NCI-H2196 treated with DMSO at 0.1 percent for 48 hours (cell line): ENCODE results near the gene WDR45B.
"Not testable (repeated sequence)": the region's sequence is repeated elsewhere in the genome, so short reads cannot be mapped to it uniquely, and the experiment has no call there.

Experiments used
- DNase-seq: peaks from one replicate; lab custom pipeline; 2025; ENCODE audit not compliant: unreplicated experiment; lab: John Stamatoyannopoulos, UW

The WDR45B gene

GRCh38 chr17:82658331-82658730, 10.1 kb upstream of the WDR45B start:
- no peak for DNase-seq

GRCh38 chr17:82657926-82658325, 9.7 kb upstream of the WDR45B start:
- no peak for DNase-seq

GRCh38 chr17:82656266-82656665, 8.0 kb upstream of the WDR45B start:
- no peak for DNase-seq

DNA sequence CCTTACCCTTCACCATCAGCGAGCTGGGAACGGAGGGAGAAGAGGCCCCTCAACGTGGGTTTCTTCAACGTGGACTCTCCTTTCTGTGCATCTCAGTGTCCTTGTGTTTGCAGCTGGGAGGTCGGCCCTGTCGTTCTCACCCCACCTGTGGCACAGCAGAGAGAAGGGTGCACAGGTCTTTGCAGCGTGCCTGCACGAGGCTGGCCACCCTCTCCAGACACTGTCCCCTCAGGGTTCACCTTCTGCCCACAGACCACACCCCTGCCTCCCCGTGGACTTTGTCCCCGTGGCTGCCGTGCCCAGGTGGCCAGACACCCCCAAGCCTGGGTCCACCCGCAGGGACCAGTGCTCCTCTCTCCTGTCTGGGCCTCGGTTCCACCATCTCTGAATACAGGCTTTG, 7.3 kb upstream of the WDR45B start:
- no peak for DNase-seq

DNA sequence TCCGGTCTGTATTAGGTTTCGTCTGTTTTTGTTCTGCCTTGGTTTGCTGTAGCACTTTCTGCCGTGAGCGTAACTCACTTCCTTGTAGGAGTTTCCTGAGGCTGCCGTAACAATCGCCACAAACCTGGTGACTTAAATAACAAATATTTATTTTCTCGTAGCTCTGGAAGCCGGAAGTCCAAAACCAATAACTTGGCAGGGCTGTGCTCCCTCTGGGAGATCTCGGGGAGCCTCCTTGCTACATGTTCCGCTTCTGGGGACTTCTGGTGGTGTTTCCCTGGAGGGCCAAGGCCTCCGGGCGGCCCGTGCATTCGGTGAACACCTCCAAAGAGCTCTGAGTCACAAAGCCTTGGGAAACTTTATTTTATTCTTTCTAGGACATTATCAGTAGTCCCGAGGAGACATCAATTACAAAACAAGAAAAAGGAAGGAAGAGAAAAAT, 6.8 kb upstream of the WDR45B start:
- no peak for DNase-seq

DNA sequence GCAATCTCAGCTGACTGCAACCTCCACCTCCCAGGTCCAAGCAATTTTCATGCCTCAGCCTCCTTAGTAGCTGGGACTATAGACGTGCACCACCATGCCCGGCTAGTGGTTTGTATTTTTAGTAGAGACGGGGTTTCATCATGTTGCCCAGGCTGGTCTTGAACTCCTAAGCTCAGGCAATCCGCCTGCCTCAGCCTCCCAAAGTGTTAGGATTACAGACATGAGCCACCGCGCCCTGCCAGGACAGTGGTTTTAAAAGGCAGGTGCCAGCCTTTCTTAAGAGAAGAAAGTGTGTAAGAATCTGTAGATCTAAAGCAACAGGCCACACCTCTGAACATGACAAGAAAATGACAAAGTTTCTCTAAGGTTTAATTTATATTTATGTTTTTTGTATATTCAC, 6.4 kb upstream of the WDR45B start:
- not testable (repeated sequence) for DNase-seq

GRCh38 chr17:82653651-82654528, 5.6 kb upstream of the WDR45B start:
- no peak for DNase-seq

- DNase-seq: no peak
Observed at GRCh38 chr17:82650723-82651122, 2.5 kb upstream of the WDR45B start.

- no peak for DNase-seq
Observed at GRCh38 chr17:82649501-82650261, 1.4 kb upstream of the WDR45B start.

GRCh38 chr17:82648742-82649331, 593 bp upstream of the WDR45B start:
- peak; percentile 41 for DNase-seq

- DNase-seq: no peak
Observed at GRCh38 chr17:82647593-82648164, 565 bp downstream of the WDR45B start.

DNA sequence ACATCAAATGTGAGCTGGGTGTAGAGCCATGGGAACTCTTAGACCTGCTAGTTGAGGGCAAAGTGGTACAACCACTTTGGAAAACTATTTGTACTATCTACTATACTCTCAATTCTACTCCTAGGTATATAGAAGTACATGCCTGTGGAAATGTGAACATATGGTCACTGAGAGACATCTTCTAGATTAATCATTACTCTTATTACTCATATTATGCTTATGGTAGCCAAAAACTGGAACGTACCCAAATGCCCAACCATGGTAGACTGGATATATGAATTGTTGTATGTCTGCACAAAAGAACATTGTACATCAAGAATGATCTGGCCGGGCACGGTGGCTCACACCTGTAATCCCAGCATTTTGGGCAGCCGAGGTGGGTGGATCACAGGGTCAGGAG, 2.7 kb downstream of the WDR45B start:
- DNase-seq: no peak

DNA sequence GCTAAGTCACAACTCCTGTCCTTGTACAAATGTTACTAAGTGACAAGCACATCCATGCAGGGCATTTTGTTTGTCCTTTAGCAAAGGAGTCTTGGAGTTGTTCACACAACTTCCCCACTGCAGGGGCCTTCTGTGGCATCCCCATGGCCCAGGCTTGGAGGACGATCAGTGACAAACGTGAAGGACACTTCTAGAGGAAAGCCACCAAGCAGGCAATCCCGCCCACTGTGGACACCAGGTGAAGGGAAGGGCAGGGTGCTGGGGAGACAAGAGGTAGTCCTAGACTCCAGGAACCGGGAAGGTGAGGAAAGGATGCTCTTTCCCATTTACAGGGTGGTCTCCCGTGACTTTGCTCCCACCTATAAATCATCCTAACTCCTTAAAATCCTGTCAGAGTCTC, 4.1 kb downstream of the WDR45B start:
- DNase-seq: no peak

- no peak for DNase-seq
Observed at GRCh38 chr17:82642022-82642421, 6.2 kb downstream of the WDR45B start.

DNA sequence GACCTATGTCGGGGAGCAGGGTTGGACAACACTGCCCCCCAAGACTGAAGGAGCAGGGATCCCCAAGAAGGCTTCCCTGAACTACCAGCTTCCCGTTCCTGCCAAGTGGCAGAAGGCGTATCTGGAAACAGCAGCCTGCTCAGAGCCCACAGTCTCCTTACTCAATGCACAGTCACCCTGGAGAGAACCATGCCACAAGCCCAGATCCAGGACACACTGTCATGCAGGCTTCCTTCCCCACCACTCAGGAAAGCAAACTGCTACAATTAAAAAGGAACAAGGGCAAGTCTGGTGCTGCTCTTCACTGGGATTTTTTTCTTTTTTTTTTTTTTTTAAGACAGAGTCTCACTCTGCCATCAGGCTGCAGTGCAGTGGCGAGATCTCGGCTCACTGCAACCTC, 8.2 kb downstream of the WDR45B start:
- no peak for DNase-seq

DNA sequence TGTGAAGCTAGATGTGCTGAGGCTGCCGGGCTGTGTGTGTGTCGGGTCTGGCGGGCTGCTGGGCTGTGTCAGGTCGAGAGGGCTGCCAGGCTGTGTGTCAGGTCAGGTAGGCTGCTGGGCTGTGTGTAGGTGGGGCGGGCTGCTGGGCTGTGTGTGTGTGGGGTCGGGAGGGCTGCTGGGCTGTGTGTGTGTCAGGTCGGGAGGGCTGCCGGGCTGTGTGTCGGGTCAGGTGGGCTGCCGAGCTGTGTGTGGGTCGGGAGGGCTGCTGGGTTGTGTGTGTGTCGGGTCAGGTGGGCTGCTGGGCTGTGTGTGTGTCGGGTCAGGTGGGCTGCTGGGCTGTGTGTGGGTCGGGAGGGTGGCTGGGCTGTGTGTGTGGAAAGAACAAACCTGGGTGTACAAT, 8.6 kb downstream of the WDR45B start:
- no peak for DNase-seq

DNA sequence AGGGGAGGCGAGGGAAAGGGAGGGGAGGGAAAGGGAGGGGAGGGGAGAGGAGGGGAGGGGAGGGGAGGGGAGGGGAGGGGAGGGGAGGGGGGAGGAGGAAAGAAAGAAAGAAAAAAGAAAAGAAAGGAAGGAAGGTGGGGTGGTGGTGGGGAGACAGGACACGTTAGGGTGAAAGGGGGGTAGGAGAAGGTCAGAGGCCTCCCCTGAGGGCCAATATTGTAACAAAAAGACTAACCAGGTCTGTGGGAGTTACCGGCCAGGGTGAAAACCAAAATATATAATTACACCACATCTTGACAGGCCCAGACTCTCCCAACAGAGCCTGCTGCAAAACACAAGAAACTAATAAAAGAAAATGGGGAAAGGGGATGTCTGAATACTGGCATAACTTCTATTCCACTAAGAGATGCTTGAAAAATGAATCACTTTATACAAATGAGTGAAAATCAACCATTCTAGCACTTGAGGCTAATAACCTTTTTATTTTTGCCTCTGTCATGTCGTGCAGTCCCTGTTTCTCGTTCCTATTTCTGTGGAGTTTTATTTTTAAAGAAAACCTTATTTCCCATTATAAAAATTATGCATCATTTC, 10.0 kb downstream of the WDR45B start:
- DNase-seq: no peak

DNA sequence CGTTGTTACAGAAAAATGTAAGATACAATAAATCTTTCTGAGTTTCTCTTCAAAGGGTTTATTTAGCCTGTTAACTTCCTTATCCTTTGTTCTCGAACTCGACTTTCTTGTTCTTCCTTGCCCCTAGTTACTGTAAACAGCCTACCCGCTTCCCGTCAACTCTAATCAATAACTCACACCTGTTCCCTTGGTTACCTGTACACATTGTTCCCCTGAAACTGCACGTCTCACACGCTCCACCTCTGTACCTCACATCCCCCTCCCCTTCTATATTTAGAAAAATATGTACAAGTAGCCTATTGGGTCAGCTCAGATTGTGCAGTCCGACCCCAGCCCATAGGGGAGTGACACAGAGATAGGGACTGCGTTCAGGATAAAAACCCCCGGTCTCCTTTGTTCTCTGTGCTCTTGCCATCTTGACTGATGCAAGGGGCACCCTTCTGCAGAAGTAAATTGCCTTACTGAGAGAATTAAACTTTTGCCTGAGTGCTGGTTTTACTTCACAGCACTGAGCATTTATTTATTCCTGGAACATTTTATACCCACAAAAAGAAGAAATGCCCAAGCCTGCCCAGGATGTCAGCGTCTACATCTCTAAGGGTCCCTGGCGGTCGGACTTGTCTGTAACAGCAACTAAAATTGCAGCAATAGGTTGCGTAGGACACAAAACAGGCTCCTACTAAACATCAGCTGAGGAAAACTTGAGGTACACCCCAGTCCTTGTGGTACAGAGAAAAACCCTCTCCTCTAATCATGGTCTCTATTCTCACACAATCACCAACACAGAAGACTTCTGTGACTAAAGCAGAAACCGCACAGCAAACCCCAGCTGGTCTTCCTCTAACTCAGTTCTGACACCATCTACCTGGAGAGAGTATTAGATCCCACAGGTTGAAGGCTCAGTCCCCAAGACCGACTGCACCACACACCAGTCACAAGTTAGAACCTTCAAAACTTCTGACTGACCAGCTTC, 11.3 kb downstream of the WDR45B start:
- DNase-seq: no peak

GRCh38 chr17:82633343-82633742, 14.9 kb downstream of the WDR45B start:
- no peak for DNase-seq

DNA sequence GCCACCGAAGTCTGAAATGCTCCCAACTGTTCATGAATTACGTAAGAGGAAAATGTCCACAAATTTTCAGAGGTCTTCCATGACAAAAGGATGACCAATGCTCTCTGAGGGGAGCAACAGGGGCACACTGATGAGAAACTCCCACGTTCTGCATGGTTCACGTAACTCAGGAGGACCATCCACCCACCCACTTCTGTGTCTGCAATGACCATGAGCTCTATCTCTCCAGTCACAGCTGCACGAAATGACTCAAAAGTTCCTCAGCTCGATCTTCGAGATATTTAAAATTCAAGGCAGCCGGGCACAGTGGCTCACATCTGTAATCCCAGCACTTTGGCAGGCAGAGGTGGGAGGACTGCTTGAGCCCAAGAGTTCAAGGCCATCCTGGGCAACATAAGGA, 15.8 kb downstream of the WDR45B start:
- DNase-seq: no peak
